PFSK-1 (cell line): ENCODE results near the gene NT5DC3.

Source experiments
- FOXP2 ChIP-seq: optimal IDR thresholded peaks from 2 replicates; pipeline ENCODE3; 2011; ENCODE audit warnings: borderline replicate concordance, control low read depth, inconsistent platforms; ENCODE audit not compliant: insufficient read depth; ENCODE audit errors: extremely low read length, extremely low read depth
- POLR2AphosphoS5 ChIP-seq: IDR thresholded peaks from 2 replicates; pipeline ENCODE4 v1.6.1; 2012; ENCODE audit warnings: low read depth, mild to moderate bottlenecking, control low read depth, low read length, moderate library complexity
- SIN3A ChIP-seq: IDR thresholded peaks from 2 replicates; pipeline ENCODE4 v1.6.1; 2012; ENCODE audit warnings: mild to moderate bottlenecking, low read length, moderate library complexity, borderline replicate concordance; ENCODE audit not compliant: insufficient read depth
- TAF1 ChIP-seq: IDR thresholded peaks from 2 replicates; pipeline ENCODE4 v1.6.1; 2012; ENCODE audit warnings: low read length, control low read depth, borderline replicate concordance; ENCODE audit not compliant: insufficient read depth
- TF ChIP-seq, protein P1 (sequence below), 2 experiments: IDR thresholded peaks; 2 replicates each; pipeline versions ENCODE4 v1.6.1 to v1.8.0; 2011 to 2012; ENCODE audit warnings: low read depth in 2 of 2, low read length in 2 of 2, control low read depth in 1 of 2, inconsistent platforms in 1 of 2, mild to moderate bottlenecking in 1 of 2, moderate library complexity in 1 of 2; ENCODE audit not compliant: insufficient read depth in 1 of 2

Gene NT5DC3

DNA sequence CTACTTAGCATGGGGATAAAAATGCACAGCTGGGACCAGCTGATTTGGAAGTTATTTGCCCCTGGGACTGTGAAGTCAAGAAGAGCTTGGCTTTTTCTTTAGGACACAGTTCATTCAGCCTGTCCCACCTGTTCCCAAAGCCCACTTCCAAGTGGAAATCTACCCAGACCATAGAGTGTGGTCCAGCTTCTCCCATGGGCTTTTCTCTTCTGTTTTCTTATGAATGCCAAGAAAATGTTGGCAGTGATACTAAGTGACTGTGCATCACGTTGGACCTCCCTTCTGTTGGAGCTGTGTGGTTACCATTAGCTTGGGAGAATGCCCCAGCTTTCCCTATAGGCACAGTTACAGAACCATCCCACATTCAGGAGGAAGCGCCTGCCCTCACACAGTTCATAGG, 89.4 kb downstream of the NT5DC3 start:
- TF ChIP-seq, protein P1, sequence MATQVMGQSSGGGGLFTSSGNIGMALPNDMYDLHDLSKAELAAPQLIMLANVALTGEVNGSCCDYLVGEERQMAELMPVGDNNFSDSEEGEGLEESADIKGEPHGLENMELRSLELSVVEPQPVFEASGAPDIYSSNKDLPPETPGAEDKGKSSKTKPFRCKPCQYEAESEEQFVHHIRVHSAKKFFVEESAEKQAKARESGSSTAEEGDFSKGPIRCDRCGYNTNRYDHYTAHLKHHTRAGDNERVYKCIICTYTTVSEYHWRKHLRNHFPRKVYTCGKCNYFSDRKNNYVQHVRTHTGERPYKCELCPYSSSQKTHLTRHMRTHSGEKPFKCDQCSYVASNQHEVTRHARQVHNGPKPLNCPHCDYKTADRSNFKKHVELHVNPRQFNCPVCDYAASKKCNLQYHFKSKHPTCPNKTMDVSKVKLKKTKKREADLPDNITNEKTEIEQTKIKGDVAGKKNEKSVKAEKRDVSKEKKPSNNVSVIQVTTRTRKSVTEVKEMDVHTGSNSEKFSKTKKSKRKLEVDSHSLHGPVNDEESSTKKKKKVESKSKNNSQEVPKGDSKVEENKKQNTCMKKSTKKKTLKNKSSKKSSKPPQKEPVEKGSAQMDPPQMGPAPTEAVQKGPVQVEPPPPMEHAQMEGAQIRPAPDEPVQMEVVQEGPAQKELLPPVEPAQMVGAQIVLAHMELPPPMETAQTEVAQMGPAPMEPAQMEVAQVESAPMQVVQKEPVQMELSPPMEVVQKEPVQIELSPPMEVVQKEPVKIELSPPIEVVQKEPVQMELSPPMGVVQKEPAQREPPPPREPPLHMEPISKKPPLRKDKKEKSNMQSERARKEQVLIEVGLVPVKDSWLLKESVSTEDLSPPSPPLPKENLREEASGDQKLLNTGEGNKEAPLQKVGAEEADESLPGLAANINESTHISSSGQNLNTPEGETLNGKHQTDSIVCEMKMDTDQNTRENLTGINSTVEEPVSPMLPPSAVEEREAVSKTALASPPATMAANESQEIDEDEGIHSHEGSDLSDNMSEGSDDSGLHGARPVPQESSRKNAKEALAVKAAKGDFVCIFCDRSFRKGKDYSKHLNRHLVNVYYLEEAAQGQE (IDR thresholded peaks at IDR 0.05; ENCODE audit: insufficient read depth in 1 of 2, low read depth in 2 of 2, low read length in 2 of 2) = no peak
- TF ChIP-seq TAF1 = no peak
- no peak for TF ChIP-seq FOXP2
- TF ChIP-seq POLR2AphosphoS5 = no peak
- TF ChIP-seq SIN3A = no peak

DNA sequence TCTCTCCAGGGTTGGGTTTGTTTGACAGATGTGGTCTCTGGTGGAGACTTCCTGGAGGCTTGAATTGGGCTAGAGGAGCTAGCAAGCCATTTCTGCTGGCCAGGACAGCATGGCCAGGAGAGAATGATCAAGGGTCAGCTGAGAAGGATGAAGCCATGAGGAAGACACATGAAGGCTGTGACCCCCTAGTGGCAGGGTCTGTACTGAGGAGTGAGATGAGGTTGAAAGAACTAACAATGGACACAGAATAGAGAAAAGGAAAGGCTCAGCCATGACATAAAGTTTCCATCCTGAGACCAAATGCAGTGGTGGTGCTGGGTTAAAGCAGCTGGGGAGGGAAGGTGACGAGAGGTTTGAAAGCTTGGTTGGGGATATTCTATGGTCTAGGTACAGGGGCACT, 89.9 kb downstream of the NT5DC3 start:
- TF ChIP-seq POLR2AphosphoS5 (no peak), TAF1 (no peak), FOXP2 (no peak), SIN3A (no peak)
- TF ChIP-seq, protein P1 (IDR thresholded peaks at IDR 0.05; ENCODE audit: insufficient read depth in 1 of 2, low read depth in 2 of 2, low read length in 2 of 2) = no peak

DNA sequence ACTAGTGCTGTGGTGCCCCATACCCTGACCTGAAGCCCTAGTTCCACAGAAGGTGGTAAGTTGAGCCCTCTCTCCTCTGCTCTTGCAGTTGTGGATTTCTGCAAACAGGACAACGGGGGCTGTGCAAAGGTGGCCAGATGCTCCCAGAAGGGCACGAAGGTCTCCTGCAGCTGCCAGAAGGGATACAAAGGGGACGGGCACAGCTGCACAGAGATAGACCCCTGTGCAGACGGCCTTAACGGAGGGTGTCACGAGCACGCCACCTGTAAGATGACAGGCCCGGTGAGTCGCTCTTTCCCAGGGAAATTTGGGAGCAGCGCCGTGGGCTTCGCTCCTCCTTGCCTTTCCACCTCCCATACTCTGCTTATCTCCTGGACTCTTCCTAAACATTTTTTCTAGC, 92.2 kb downstream of the NT5DC3 start:
- TF ChIP-seq, protein P1 (IDR thresholded peaks at IDR 0.05; ENCODE audit: insufficient read depth in 1 of 2, low read depth in 2 of 2, low read length in 2 of 2) = no peak
- TF ChIP-seq SIN3A (no peak), POLR2AphosphoS5 (no peak), FOXP2 (no peak), TAF1 (no peak)

DNA sequence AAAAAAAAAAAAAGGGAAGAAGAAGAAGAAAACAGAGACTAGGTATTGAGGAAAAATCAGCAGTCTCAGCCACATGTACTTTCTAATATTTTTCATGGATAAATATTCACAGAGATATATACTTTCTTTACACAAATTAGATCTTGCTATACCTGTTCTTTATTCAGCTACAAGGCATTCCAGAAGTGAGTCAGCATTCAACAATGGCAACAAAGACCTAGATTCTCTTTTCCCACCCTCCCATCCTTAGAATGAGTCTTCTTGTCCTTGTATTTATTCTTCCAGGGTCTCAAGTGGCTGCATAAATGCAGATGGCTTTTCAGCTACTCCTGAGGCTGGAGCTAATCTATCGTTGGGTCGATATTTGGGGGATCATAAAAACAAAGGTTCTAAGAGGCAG, 93.0 kb downstream of the NT5DC3 start:
- TF ChIP-seq POLR2AphosphoS5 = no peak
- no peak for TF ChIP-seq FOXP2
- TF ChIP-seq, protein P1 (IDR thresholded peaks at IDR 0.05; ENCODE audit: insufficient read depth in 1 of 2, low read depth in 2 of 2, low read length in 2 of 2) = no peak
- TF ChIP-seq TAF1 = no peak
- no peak for TF ChIP-seq SIN3A

DNA sequence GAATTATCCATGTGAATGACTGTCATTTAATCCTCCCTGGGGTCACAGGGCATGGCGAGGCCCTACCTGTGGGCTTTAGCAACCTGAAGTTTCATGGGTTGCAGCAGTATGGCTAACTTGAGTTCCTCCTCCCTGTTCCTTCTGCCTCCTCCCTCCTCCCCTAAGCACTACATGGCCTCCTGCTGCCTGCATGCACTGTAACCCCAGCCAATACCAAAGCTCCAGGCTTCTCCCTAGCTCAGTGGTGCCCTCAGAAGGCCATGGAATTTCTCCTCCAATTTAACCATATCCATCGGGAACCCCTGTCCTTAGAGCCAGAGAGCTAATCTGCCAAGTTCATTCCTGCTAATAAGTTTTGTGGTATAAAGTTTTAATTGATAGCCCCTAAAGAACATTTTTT, 95.1 kb downstream of the NT5DC3 start:
- TF ChIP-seq SIN3A = no peak
